GM23338 (cell line): Measurements from ENCODE around the gene TWIST2. TPM values are rescaled to one million over a fixed set of nuclear protein-coding genes. Genes with fewer than 3 reads are reported as not detected.

Experiments used
- ATAC-seq: fragments of 200-7000 bp; cut with Tn5 transposase; 3 replicates; pipeline ENCODE4 v1.9.1; 2020
- DNase-seq: peaks from one replicate; pipeline ENCODE4 v3.0.0-alpha.2; 2015; ENCODE audit warnings: low spot score
- H2AFZ ChIP-seq: fragments of 200-600 bp; sonication (generic); 2 replicates; pipeline ENCODE4 v1.8.0; 2016; ENCODE audit warnings: antibody characterized with exemption, mild to moderate bottlenecking, moderate library complexity
- H3F3A ChIP-seq: fragments of 200-600 bp; sonication (generic); replicated peaks from 2 replicates; pipeline ENCODE4 v1.8.0; 2017; ENCODE audit warnings: antibody characterized with exemption, mixed run types, low read depth
- H3K27ac ChIP-seq: fragments of 200-600 bp; sonication (generic); 2 replicates; pipeline ENCODE4 v1.6.1; 2016; ENCODE audit warnings: low read depth
- H3K27me3 ChIP-seq: fragments of 200-600 bp; sonication (generic); 2 replicates; pipeline ENCODE4 v1.8.0; 2016; ENCODE audit warnings: mild to moderate bottlenecking, mixed run types, moderate library complexity; ENCODE audit not compliant: insufficient read depth
- H3K36me3 ChIP-seq: fragments of 200-600 bp; sonication (generic); 2 replicates; pipeline ENCODE4 v1.8.0; 2016; ENCODE audit warnings: mild to moderate bottlenecking; ENCODE audit not compliant: insufficient read depth
- H3K4me1 ChIP-seq: fragments of 200-600 bp; sonication (generic); 2 replicates; pipeline ENCODE4 v1.8.0; 2016; ENCODE audit warnings: mild to moderate bottlenecking, moderate library complexity; ENCODE audit not compliant: insufficient read depth
- H3K4me2 ChIP-seq: fragments of 200-600 bp; sonication (generic); 2 replicates; pipeline ENCODE4 v1.7.1; 2017; ENCODE audit warnings: mixed run types
- H3K4me3 ChIP-seq: fragments of 200-600 bp; sonication (generic); 2 replicates; pipeline ENCODE4 v1.6.1; 2016; ENCODE audit warnings: mixed run types
- H3K79me2 ChIP-seq: fragments of 200-600 bp; sonication (generic); replicated peaks from 2 replicates; pipeline ENCODE4 v1.8.0; 2017; ENCODE audit warnings: mild to moderate bottlenecking; ENCODE audit not compliant: insufficient read depth
- H3K9me2 ChIP-seq: fragments of 200-600 bp; sonication (generic); 2 replicates; pipeline ENCODE4 v1.8.0; 2017; ENCODE audit not compliant: insufficient read depth
- H4K20me1 ChIP-seq: fragments of 200-600 bp; sonication (generic); replicated peaks from 2 replicates; pipeline ENCODE4 v1.8.0; 2017; ENCODE audit warnings: mild to moderate bottlenecking; ENCODE audit not compliant: insufficient read depth
- H3K27ac Mint-ChIP-seq: 2 replicates; pipeline ENCODE4 v1.8.0; 2020; ENCODE audit warnings: inconsistent platforms, mild to moderate bottlenecking, moderate library complexity, mixed read lengths
- H3K27me3 Mint-ChIP-seq: 3 replicates; pipeline ENCODE4 v1.8.0; 2022; ENCODE audit warnings: low read depth, mild to moderate bottlenecking, moderate library complexity, mixed read lengths, inconsistent platforms; ENCODE audit not compliant: insufficient read depth, poor library complexity
- H3K36me3 Mint-ChIP-seq: 3 replicates; pipeline ENCODE4 v1.8.0; 2021; ENCODE audit warnings: low read depth, mild to moderate bottlenecking, inconsistent platforms, moderate library complexity, mixed read lengths
- H3K4me1 Mint-ChIP-seq: 3 replicates; pipeline ENCODE4 v1.8.0; 2020; ENCODE audit warnings: mild to moderate bottlenecking, inconsistent platforms, mixed read lengths
- H3K4me3 Mint-ChIP-seq: 3 replicates; pipeline ENCODE4 v1.8.0; 2021; ENCODE audit warnings: moderate library complexity, mild to moderate bottlenecking, inconsistent platforms, mixed read lengths
- H3K9me3 Mint-ChIP-seq: 3 replicates; pipeline ENCODE4 v1.8.0; 2020; ENCODE audit warnings: moderate library complexity, mild to moderate bottlenecking, inconsistent platforms, mixed read lengths
- ETS1 ChIP-seq: IDR thresholded peaks from 2 replicates; pipeline ENCODE4 v1.6.1; 2016; ENCODE audit warnings: antibody characterized with exemption
- EZH2 ChIP-seq: fragments of 200-600 bp; sonication (generic); IDR thresholded peaks from one replicate; pipeline ENCODE4 v1.8.0; 2017; ENCODE audit warnings: antibody characterized with exemption, mild to moderate bottlenecking, low read depth; ENCODE audit not compliant: unreplicated experiment
- EZH2phosphoT487 ChIP-seq: fragments of 200-600 bp; sonication (generic); IDR thresholded peaks from one replicate; pipeline ENCODE4 v1.8.1; 2018; ENCODE audit warnings: antibody characterized with exemption; ENCODE audit not compliant: unreplicated experiment
- JUNB ChIP-seq: IDR thresholded peaks from one replicate; pipeline ENCODE4 v1.6.1; 2016; ENCODE audit warnings: antibody characterized with exemption; ENCODE audit not compliant: unreplicated experiment
- NANOG ChIP-seq: IDR thresholded peaks from 2 replicates; pipeline ENCODE4 v1.6.1; 2016; ENCODE audit warnings: antibody characterized with exemption, borderline replicate concordance
- REST ChIP-seq: IDR thresholded peaks from one replicate; pipeline ENCODE4 v1.6.1; 2018; ENCODE audit warnings: antibody characterized with exemption; ENCODE audit not compliant: unreplicated experiment
- STAT1 ChIP-seq: IDR thresholded peaks from one replicate; pipeline ENCODE4 v1.6.1; 2016; ENCODE audit warnings: antibody characterized with exemption; ENCODE audit not compliant: unreplicated experiment
- ZNF114 ChIP-seq: fragments of 250-450 bp; sonication (Bioruptor Pico); IDR thresholded peaks from 2 replicates; pipeline ENCODE4 v1.5.0; 2020; ENCODE audit warnings: mild to moderate bottlenecking, moderate library complexity
- ZNF331 ChIP-seq: fragments of 250-450 bp; sonication (Bioruptor Pico); IDR thresholded peaks from 2 replicates; pipeline ENCODE4 v1.5.0; 2020; ENCODE audit warnings: low read depth, mild to moderate bottlenecking, moderate library complexity
- polyA plus RNA-seq: library from polyadenylated mRNA; unstranded; fragments of >200 nt; fragmentation: Nextera tagmentation; extraction: Ambion mirVana; gene quantifications from 2 replicates; pipeline ENCODE4 v1.2.1, GENCODE V29; 2016
- total RNA-seq: library from RNA; depleted of rRNA; stranded (reverse); fragments of >200 nt; shearing (Covaris generic); gene quantifications from 2 replicates; pipeline ENCODE4 v1.2.3, GENCODE V29; 2014
- TF ChIP-seq, protein P1 (sequence below), 2 experiments: fragments of 200-600 bp in 1 of 2; sonication (generic) in 1 of 2; conservative IDR thresholded peaks; 2 replicates each; pipeline versions ENCODE4 v1.5.1 to v1.6.1; 2016 to 2017; ENCODE audit warnings: antibody characterized with exemption in 2 of 2, low read depth in 2 of 2, mild to moderate bottlenecking in 2 of 2, moderate library complexity in 1 of 2
- TF ChIP-seq, protein P2 (sequence below): fragments of 250-450 bp; sonication (Bioruptor Pico); IDR thresholded peaks from 2 replicates; pipeline ENCODE4 v1.5.0; 2020; ENCODE audit warnings: mild to moderate bottlenecking, moderate library complexity

TWIST2 gene
- total and polyA plus RNA-seq, 2 experiments from 2014 or later, result 7.0 to 12.5 TPM

- H3K36me3 ChIP-seq, result no peaks in the 10 kb centered on the region
- H3K27ac Mint-ChIP-seq, result no peak overlapping the region
- 0 out of 2 replicates have a peak, but pooled peaks cover 5% of the 10 kb centered on the region for H3F3A ChIP-seq
- no peaks in the 10 kb centered on the region for H3K4me1 ChIP-seq
- TF ChIP-seq REST, result no peak
- TF ChIP-seq EZH2, result no peak
- no peak for TF ChIP-seq JUNB
- no peak for TF ChIP-seq ZNF331 (CRISPR knock-in tag)
- TF ChIP-seq, protein P1, sequence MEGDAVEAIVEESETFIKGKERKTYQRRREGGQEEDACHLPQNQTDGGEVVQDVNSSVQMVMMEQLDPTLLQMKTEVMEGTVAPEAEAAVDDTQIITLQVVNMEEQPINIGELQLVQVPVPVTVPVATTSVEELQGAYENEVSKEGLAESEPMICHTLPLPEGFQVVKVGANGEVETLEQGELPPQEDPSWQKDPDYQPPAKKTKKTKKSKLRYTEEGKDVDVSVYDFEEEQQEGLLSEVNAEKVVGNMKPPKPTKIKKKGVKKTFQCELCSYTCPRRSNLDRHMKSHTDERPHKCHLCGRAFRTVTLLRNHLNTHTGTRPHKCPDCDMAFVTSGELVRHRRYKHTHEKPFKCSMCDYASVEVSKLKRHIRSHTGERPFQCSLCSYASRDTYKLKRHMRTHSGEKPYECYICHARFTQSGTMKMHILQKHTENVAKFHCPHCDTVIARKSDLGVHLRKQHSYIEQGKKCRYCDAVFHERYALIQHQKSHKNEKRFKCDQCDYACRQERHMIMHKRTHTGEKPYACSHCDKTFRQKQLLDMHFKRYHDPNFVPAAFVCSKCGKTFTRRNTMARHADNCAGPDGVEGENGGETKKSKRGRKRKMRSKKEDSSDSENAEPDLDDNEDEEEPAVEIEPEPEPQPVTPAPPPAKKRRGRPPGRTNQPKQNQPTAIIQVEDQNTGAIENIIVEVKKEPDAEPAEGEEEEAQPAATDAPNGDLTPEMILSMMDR (conservative IDR thresholded peaks at IDR 0.05; ENCODE audit: low read depth in 2 of 2), result no peak
- no peak for TF ChIP-seq STAT1
- TF ChIP-seq, protein P2, sequence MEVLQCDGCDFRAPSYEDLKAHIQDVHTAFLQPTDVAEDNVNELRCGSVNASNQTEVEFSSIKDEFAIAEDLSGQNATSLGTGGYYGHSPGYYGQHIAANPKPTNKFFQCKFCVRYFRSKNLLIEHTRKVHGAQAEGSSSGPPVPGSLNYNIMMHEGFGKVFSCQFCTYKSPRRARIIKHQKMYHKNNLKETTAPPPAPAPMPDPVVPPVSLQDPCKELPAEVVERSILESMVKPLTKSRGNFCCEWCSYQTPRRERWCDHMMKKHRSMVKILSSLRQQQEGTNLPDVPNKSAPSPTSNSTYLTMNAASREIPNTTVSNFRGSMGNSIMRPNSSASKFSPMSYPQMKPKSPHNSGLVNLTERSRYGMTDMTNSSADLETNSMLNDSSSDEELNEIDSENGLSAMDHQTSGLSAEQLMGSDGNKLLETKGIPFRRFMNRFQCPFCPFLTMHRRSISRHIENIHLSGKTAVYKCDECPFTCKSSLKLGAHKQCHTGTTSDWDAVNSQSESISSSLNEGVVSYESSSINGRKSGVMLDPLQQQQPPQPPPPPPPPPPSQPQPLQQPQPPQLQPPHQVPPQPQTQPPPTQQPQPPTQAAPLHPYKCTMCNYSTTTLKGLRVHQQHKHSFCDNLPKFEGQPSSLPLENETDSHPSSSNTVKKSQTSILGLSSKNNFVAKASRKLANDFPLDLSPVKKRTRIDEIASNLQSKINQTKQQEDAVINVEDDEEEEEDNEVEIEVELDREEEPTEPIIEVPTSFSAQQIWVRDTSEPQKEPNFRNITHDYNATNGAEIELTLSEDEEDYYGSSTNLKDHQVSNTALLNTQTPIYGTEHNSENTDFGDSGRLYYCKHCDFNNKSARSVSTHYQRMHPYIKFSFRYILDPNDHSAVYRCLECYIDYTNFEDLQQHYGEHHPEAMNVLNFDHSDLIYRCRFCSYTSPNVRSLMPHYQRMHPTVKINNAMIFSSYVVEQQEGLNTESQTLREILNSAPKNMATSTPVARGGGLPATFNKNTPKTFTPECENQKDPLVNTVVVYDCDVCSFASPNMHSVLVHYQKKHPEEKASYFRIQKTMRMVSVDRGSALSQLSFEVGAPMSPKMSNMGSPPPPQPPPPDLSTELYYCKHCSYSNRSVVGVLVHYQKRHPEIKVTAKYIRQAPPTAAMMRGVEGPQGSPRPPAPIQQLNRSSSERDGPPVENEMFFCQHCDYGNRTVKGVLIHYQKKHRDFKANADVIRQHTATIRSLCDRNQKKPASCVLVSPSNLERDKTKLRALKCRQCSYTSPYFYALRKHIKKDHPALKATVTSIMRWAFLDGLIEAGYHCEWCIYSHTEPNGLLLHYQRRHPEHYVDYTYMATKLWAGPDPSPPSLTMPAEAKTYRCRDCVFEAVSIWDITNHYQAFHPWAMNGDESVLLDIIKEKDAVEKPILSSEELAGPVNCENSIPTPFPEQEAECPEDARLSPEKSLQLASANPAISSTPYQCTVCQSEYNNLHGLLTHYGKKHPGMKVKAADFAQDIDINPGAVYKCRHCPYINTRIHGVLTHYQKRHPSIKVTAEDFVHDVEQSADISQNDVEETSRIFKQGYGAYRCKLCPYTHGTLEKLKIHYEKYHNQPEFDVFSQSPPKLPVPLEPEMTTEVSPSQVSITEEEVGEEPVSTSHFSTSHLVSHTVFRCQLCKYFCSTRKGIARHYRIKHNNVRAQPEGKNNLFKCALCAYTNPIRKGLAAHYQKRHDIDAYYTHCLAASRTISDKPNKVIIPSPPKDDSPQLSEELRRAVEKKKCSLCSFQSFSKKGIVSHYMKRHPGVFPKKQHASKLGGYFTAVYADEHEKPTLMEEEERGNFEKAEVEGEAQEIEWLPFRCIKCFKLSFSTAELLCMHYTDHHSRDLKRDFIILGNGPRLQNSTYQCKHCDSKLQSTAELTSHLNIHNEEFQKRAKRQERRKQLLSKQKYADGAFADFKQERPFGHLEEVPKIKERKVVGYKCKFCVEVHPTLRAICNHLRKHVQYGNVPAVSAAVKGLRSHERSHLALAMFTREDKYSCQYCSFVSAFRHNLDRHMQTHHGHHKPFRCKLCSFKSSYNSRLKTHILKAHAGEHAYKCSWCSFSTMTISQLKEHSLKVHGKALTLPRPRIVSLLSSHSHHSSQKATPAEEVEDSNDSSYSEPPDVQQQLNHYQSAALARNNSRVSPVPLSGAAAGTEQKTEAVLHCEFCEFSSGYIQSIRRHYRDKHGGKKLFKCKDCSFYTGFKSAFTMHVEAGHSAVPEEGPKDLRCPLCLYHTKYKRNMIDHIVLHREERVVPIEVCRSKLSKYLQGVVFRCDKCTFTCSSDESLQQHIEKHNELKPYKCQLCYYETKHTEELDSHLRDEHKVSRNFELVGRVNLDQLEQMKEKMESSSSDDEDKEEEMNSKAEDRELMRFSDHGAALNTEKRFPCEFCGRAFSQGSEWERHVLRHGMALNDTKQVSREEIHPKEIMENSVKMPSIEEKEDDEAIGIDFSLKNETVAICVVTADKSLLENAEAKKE (CRISPR knock-in tag), result no peak
- no peak for TF ChIP-seq NANOG
- TF ChIP-seq EZH2phosphoT487, result no peak
- no peak for TF ChIP-seq ETS1
- TF ChIP-seq ZNF114, result no peak
- no peak overlapping the region for H3K4me3 Mint-ChIP-seq
- H3K9me3 Mint-ChIP-seq, result no peaks in the 10 kb centered on the region
- no peaks in the 10 kb centered on the region; the same call in 2 of the 3 replicates for H3K36me3 Mint-ChIP-seq
- DNase-seq (no peak), ATAC-seq (no peak)
- no peaks in the 10 kb centered on the region for H3K79me2 ChIP-seq
- no peak overlapping the region for H3K4me3 ChIP-seq
- H3K27ac ChIP-seq, result no peak overlapping the region
- H3K4me1 Mint-ChIP-seq, result peaks cover 9% of the 10 kb centered on the region
- no peaks in the 10 kb centered on the region for H3K9me2 ChIP-seq
- H3K27me3 ChIP-seq, result no peaks in the 10 kb centered on the region
- peaks cover 3% of the 10 kb centered on the region for H3K27me3 Mint-ChIP-seq
- H3K4me2 ChIP-seq, result no peak overlapping the region
- no peaks in the 10 kb centered on the region for H4K20me1 ChIP-seq
- H2AFZ ChIP-seq, result no peak overlapping the region
Observed at GRCh38 chr2:238905644-238906043, 57.8 kb downstream of the TWIST2 start.
